Mesendoderm (in vitro differentiated cells): ENCODE measurements around the gene MSRB2.

Experiments used
- DNase-seq: peaks from one replicate; pipeline ENCODE4 v3.0.0; 2013
- H2AK5ac ChIP-seq: 2 replicates; pipeline ENCODE4 v1.6.1; 2013; ENCODE audit warnings: low read length, inconsistent platforms
- H2BK120ac ChIP-seq: 2 replicates; pipeline ENCODE4 v1.6.1; 2013; ENCODE audit warnings: low read depth, mild to moderate bottlenecking, low read length, moderate library complexity, mixed read lengths
- H2BK15ac ChIP-seq: replicated peaks from 2 replicates; pipeline ENCODE4 v1.6.1; 2013; ENCODE audit warnings: low read depth, mild to moderate bottlenecking, moderate library complexity
- H2BK5ac ChIP-seq: 2 replicates; pipeline ENCODE4 v1.6.1; 2013; ENCODE audit warnings: low read length, inconsistent platforms
- H3K18ac ChIP-seq: 2 replicates; pipeline ENCODE4 v1.6.1; 2013; ENCODE audit warnings: mild to moderate bottlenecking, low read length, mixed read lengths
- H3K23ac ChIP-seq: one replicate; pipeline ENCODE4 v1.6.1; 2013; ENCODE audit warnings: low read length
- H3K27ac ChIP-seq: 2 replicates; pipeline ENCODE4 v1.5.1; 2013; ENCODE audit warnings: low read depth, mild to moderate bottlenecking, inconsistent platforms, low read length, moderate library complexity
- H3K27me3 ChIP-seq: 2 replicates; pipeline ENCODE4 v1.6.1; 2013; ENCODE audit warnings: low read length, control low read depth, mild to moderate bottlenecking, inconsistent platforms; ENCODE audit not compliant: insufficient read depth, poor library complexity
- H3K36me3 ChIP-seq: 2 replicates; pipeline ENCODE4 v1.6.1; 2013; ENCODE audit warnings: low read length, inconsistent platforms; ENCODE audit not compliant: control insufficient read depth, insufficient read depth
- H3K4ac ChIP-seq: one replicate; pipeline ENCODE4 v1.6.1; 2013; ENCODE audit warnings: low read depth, mild to moderate bottlenecking, low read length, moderate library complexity
- H3K4me1 ChIP-seq: 2 replicates; pipeline ENCODE4 v1.6.1; 2013; ENCODE audit warnings: low read depth, low read length, inconsistent platforms; ENCODE audit not compliant: control insufficient read depth
- H3K4me2 ChIP-seq: 2 replicates; pipeline ENCODE4 v1.6.1; 2013; ENCODE audit warnings: low read length
- H3K4me3 ChIP-seq: 2 replicates; pipeline ENCODE4 v1.5.1; 2013; ENCODE audit warnings: mild to moderate bottlenecking, low read length
- H3K56ac ChIP-seq: one replicate; pipeline ENCODE4 v1.6.1; 2013; ENCODE audit warnings: low read length
- H3K79me1 ChIP-seq: 2 replicates; pipeline ENCODE4 v1.6.1; 2013; ENCODE audit warnings: low read length, inconsistent platforms
- H3K79me2 ChIP-seq: 2 replicates; pipeline ENCODE4 v1.6.1; 2013; ENCODE audit warnings: mild to moderate bottlenecking, low read length; ENCODE audit not compliant: control insufficient read depth, insufficient read depth
- H3K9ac ChIP-seq: 2 replicates; pipeline ENCODE4 v1.6.1; 2013; ENCODE audit warnings: low read length, inconsistent platforms
- H4K5ac ChIP-seq: one replicate; pipeline ENCODE4 v1.6.1; 2013; ENCODE audit warnings: low read length
- H4K8ac ChIP-seq: one replicate; pipeline ENCODE4 v1.6.1; 2013; ENCODE audit warnings: low read depth, mild to moderate bottlenecking, control low read depth, low read length, moderate library complexity
- WGBS: extraction: QIAGEN DNeasy Blood & Tissue Kit; methylation state at CpG from one replicate; pipeline ENCODE4 v1.1.7; 2013; ENCODE audit warnings: low lambda C conversion rate, missing lambda C conversion rate; ENCODE audit not compliant: insufficient coverage; ENCODE audit errors: extremely low coverage; 5-methylcytosine and 5-hydroxymethylcytosine counted together

Gene MSRB2

DNA sequence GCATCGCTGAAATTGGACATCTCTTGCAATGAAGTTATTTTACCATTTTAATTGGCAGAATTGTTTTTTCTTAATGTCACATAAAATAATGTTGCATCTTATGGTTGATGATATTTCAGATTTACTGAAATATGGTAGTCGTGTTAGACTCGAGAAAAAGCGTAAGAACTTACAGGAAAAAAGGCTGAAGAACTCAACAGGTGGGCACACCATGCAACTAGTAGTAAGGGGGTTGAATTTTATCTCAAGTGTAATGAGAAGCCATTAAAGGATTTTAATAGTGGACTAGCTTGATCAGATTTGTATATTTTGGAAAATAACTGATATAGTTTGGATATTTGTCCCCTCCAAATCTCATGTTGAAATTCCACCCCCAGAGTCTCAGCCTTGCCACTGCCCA lies 41.1 kb downstream of the MSRB2 start:
- H2AK5ac ChIP-seq, result no peak overlapping the region
- H4K5ac ChIP-seq, result no peak overlapping the region
- no peaks in the 10 kb centered on the region for H3K36me3 ChIP-seq
- no peak overlapping the region for H2BK5ac ChIP-seq
- no peak overlapping the region for H2BK15ac ChIP-seq
- H3K27me3 ChIP-seq, result no peaks in the 10 kb centered on the region
- WGBS, result no CpG with 5 or more reads among the region's 4 CpGs
- H3K27ac ChIP-seq, result no peak overlapping the region
- H3K79me1 ChIP-seq, result no peaks in the 10 kb centered on the region
- H3K79me2 ChIP-seq, result no peaks in the 10 kb centered on the region
- no peak overlapping the region for H2BK120ac ChIP-seq
- H3K4me3 ChIP-seq, result no peak overlapping the region
- no peak overlapping the region for H3K4me2 ChIP-seq
- no peak for DNase-seq
- no peak overlapping the region for H3K4ac ChIP-seq
- no peak overlapping the region for H3K9ac ChIP-seq
- no peak overlapping the region for H3K18ac ChIP-seq
- H3K4me1 ChIP-seq, result no peaks in the 10 kb centered on the region
- H3K56ac ChIP-seq, result no peak overlapping the region
- H3K23ac ChIP-seq, result no peak overlapping the region
- no peak overlapping the region for H4K8ac ChIP-seq

- Histone ChIP-seq H2AK5ac (no peak overlapping the region), H3K4me2 (no peak overlapping the region), H3K4ac (no peak overlapping the region), H3K56ac (no peak overlapping the region), H3K4me1 (no peaks in the 10 kb centered on the region), H3K18ac (no peak overlapping the region), H2BK15ac (no peak overlapping the region), H3K27me3 (no peaks in the 10 kb centered on the region), H4K5ac (no peak overlapping the region), H3K9ac (no peak overlapping the region), H3K23ac (no peak overlapping the region), H3K79me2 (no peaks in the 10 kb centered on the region), H3K36me3 (no peaks in the 10 kb centered on the region), H4K8ac (no peak overlapping the region), H3K4me3 (no peak overlapping the region), H2BK120ac (no peak overlapping the region), H2BK5ac (no peak overlapping the region), H3K79me1 (no peaks in the 10 kb centered on the region), H3K27ac (no peak overlapping the region)
- no CpG with 5 or more reads among the region's 1 CpG for WGBS
- DNase-seq, result no peak
These were observed 44.3 kb downstream of the MSRB2 start for GRCh38 chr10:23139677-23140076.

DNA sequence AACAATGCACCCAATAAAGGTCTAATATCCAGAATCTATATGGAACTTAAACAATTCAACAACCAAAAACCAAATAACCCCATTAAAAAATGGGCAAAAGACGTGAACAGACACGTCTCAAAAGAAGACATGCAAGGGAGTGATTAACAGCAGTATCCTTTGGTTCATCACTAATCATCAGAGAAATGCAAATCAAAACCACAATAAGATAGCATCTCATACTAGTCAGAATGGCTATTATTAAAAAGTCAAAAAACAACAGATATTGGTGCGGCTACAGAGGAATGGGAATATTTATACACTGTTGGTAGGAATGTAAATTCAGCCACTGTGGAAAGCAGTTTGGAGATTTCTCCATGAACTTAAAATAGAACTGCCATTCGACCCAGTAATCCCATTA lies 46.6 kb downstream of the MSRB2 start:
- no peak overlapping the region for H3K56ac ChIP-seq
- H3K9ac ChIP-seq, result no peak overlapping the region
- H3K4me3 ChIP-seq, result no peak overlapping the region
- no peaks in the 10 kb centered on the region for H3K79me2 ChIP-seq
- H2BK120ac ChIP-seq, result no peak overlapping the region
- no peak for DNase-seq
- no peak overlapping the region for H3K18ac ChIP-seq
- H3K27ac ChIP-seq, result no peak overlapping the region
- no peak overlapping the region for H2BK15ac ChIP-seq
- no peak overlapping the region for H2BK5ac ChIP-seq
- no CpG with 5 or more reads among the region's 4 CpGs for WGBS
- H3K4me2 ChIP-seq, result no peak overlapping the region
- no peaks in the 10 kb centered on the region for H3K27me3 ChIP-seq
- no peak overlapping the region for H4K8ac ChIP-seq
- no peak overlapping the region for H2AK5ac ChIP-seq
- H3K36me3 ChIP-seq, result no peaks in the 10 kb centered on the region
- no peaks in the 10 kb centered on the region for H3K4me1 ChIP-seq
- H3K4ac ChIP-seq, result no peak overlapping the region
- H4K5ac ChIP-seq, result no peak overlapping the region
- no peaks in the 10 kb centered on the region for H3K79me1 ChIP-seq
- H3K23ac ChIP-seq, result no peak overlapping the region

GRCh38 chr10:23146258-23146657 lies 50.9 kb downstream of the MSRB2 start:
- Histone ChIP-seq H3K4me2 (no peak overlapping the region), H2AK5ac (no peak overlapping the region), H3K4me1 (no peaks in the 10 kb centered on the region), H3K27ac (no peak overlapping the region), H3K4me3 (no peak overlapping the region), H2BK15ac (no peak overlapping the region), H3K9ac (no peak overlapping the region), H2BK120ac (no peak overlapping the region), H2BK5ac (no peak overlapping the region), H3K79me1 (no peaks in the 10 kb centered on the region), H3K79me2 (no peaks in the 10 kb centered on the region), H3K56ac (no peak overlapping the region), H3K18ac (no peak overlapping the region), H3K23ac (no peak overlapping the region), H3K4ac (no peak overlapping the region), H4K5ac (no peak overlapping the region), H3K36me3 (no peaks in the 10 kb centered on the region), H3K27me3 (no peaks in the 10 kb centered on the region), H4K8ac (no peak overlapping the region)
- DNase-seq, result no peak
- no CpG with 5 or more reads among the region's 9 CpGs for WGBS

GRCh38 chr10:23147035-23147434 lies 51.7 kb downstream of the MSRB2 start:
- no peaks in the 10 kb centered on the region for H3K79me1 ChIP-seq
- H2BK120ac ChIP-seq, result no peak overlapping the region
- no peak overlapping the region for H2BK15ac ChIP-seq
- DNase-seq, result no peak
- H3K4me2 ChIP-seq, result no peak overlapping the region
- no peak overlapping the region for H4K5ac ChIP-seq
- H4K8ac ChIP-seq, result no peak overlapping the region
- no peak overlapping the region for H3K23ac ChIP-seq
- no peak overlapping the region for H3K18ac ChIP-seq
- H3K9ac ChIP-seq, result no peak overlapping the region
- H3K36me3 ChIP-seq, result no peaks in the 10 kb centered on the region
- no peaks in the 10 kb centered on the region for H3K79me2 ChIP-seq
- H3K56ac ChIP-seq, result no peak overlapping the region
- no peak overlapping the region for H3K27ac ChIP-seq
- H2AK5ac ChIP-seq, result no peak overlapping the region
- no peak overlapping the region for H3K4me3 ChIP-seq
- no peaks in the 10 kb centered on the region for H3K4me1 ChIP-seq
- WGBS, result no CpG with 5 or more reads among the region's 6 CpGs
- no peak overlapping the region for H3K4ac ChIP-seq
- H2BK5ac ChIP-seq, result no peak overlapping the region
- no peaks in the 10 kb centered on the region for H3K27me3 ChIP-seq

DNA sequence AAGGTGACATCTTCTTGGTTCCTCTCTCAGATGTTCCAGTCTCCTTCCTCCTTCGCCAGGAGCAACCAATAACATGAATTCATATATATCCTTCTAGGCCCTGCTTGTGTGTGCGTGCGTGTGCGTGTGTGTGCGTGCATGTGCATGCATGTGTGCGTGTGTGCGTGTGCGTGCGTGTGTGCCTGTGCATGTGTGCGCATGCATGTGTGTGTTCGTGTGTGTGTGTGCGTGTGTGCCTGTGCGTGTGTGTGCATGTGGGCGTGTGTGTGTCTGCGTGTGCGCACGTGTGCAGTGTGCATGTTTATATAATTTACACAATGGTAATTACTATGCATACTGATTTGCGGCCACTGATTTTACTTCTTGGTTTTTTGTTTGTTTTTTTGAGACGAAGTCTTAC lies 52.8 kb downstream of the MSRB2 start:
- Histone ChIP-seq H3K56ac (no peak overlapping the region), H3K27ac (no peak overlapping the region), H3K36me3 (no peaks in the 10 kb centered on the region), H3K79me1 (no peaks in the 10 kb centered on the region), H3K18ac (no peak overlapping the region), H2BK120ac (no peak overlapping the region), H3K79me2 (no peaks in the 10 kb centered on the region), H3K4ac (no peak overlapping the region), H3K4me2 (no peak overlapping the region), H4K8ac (no peak overlapping the region), H3K9ac (no peak overlapping the region), H4K5ac (no peak overlapping the region), H3K23ac (no peak overlapping the region), H3K27me3 (no peaks in the 10 kb centered on the region), H3K4me3 (no peak overlapping the region), H2AK5ac (no peak overlapping the region), H3K4me1 (no peaks in the 10 kb centered on the region), H2BK5ac (no peak overlapping the region), H2BK15ac (no peak overlapping the region)
- no CpG with 5 or more reads among the region's 19 CpGs for WGBS
- no peak for DNase-seq
